Nephron (organoid): ENCODE results near the gene EXOC7.
A peak's percentile ranks its signal among the peaks of the same experiment; 100 is the strongest.

Experiments
- H3K27ac Mint-ChIP-seq, 3 experiments: 2 replicates each; pipeline ENCODE4 v1.8.0; 2020; ENCODE audit warnings: mixed read lengths in 3 of 3, mild to moderate bottlenecking in 2 of 3, moderate library complexity in 1 of 3
- H3K27me3 Mint-ChIP-seq: 2 replicates; pipeline ENCODE4 v1.8.0; 2021; ENCODE audit warnings: low read depth, mild to moderate bottlenecking, moderate library complexity, mixed read lengths
- H3K36me3 Mint-ChIP-seq: 2 replicates; pipeline ENCODE4 v1.8.0; 2020; ENCODE audit warnings: low read depth, mixed read lengths
- H3K4me1 Mint-ChIP-seq: 2 replicates; pipeline ENCODE4 v1.8.0; 2020; ENCODE audit warnings: mixed read lengths
- H3K4me3 Mint-ChIP-seq, 3 experiments: 2 replicates each; pipeline ENCODE4 v1.8.0; 2020; ENCODE audit warnings: mild to moderate bottlenecking in 3 of 3, mixed read lengths in 3 of 3, moderate library complexity in 2 of 3
- H3K9me3 Mint-ChIP-seq: 2 replicates; pipeline ENCODE4 v1.8.0; 2020; ENCODE audit warnings: mixed read lengths
- CTCF ChIP-seq, 3 experiments: fragments of 200-600 bp; sonication (generic); IDR thresholded peaks; one replicate each; pipeline ENCODE4 v1.5.0; 2021; ENCODE audit warnings: antibody characterized with exemption in 3 of 3; ENCODE audit not compliant: unreplicated experiment in 3 of 3

The EXOC7 gene

GRCh38 chr17:76083536-76084182 is 19.9 kb downstream of the EXOC7 start:
- Mint-ChIP-seq H3K27me3 (peaks cover 22% of the 10 kb centered on the region), H3K4me1 (peaks cover 27% of the 10 kb centered on the region), H3K36me3 (peaks cover 19% of the 10 kb centered on the region), H3K4me3 (no peak overlapping the region), H3K27ac (peak overlapping the region in 1 of 3 experiments; percentile 13), H3K9me3 (no peaks in the 10 kb centered on the region)
- TF ChIP-seq CTCF (IDR thresholded peaks at IDR 0.05; ENCODE audit: unreplicated experiment in 3 of 3): no peak

- peaks cover 32% of the 10 kb centered on the region for H3K4me1 Mint-ChIP-seq
- H3K27ac Mint-ChIP-seq: peak overlapping the region; percentile 12 to 80 (median 37)
- peaks cover 32% of the 10 kb centered on the region for H3K27me3 Mint-ChIP-seq
- no peaks in the 10 kb centered on the region for H3K9me3 Mint-ChIP-seq
- no peak for TF ChIP-seq CTCF (IDR thresholded peaks at IDR 0.05; ENCODE audit: unreplicated experiment in 3 of 3)
- no peak overlapping the region for H3K4me3 Mint-ChIP-seq
- H3K36me3 Mint-ChIP-seq: peaks cover 13% of the 10 kb centered on the region
These were observed 21.0 kb downstream of the EXOC7 start for GRCh38 chr17:76082326-76083251.

- Mint-ChIP-seq H3K36me3 (peaks cover 13% of the 10 kb centered on the region), H3K27ac (peak overlapping the region in 1 of 3 experiments; percentile 37), H3K27me3 (peaks cover 43% of the 10 kb centered on the region), H3K4me3 (no peak overlapping the region), H3K4me1 (peaks cover 40% of the 10 kb centered on the region), H3K9me3 (no peaks in the 10 kb centered on the region)
- TF ChIP-seq CTCF (IDR thresholded peaks at IDR 0.05; ENCODE audit: unreplicated experiment in 3 of 3): no peak
These were observed 22.0 kb downstream of the EXOC7 start for GRCh38 chr17:76081295-76082210.

DNA sequence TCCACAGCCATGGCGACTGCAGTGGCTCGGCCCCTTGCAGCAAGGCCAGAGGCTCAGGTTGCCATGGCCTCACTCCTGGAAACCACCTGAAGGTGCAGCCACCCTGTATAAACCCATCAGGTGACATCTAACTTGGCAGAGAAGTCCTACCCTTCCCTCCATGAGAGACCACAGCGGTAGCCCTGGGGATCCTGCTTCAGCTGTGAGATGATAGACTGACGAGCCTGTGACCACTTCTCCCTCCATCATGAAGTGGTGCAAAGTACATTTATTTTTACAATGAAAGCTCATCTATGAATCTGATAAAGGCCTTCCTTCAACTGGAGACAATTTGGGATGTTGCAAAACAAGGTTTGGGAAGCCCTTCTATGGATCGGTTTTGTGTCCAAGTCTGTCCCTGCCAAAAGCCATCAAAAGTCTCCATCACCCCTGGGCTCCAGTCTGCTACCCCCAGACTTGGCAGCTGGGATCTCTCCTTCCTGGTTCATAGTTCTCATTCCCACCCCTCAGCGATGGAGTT is 22.8 kb downstream of the EXOC7 start:
- Mint-ChIP-seq H3K4me1 (peaks cover 40% of the 10 kb centered on the region), H3K27ac (peak overlapping the region in 1 of 3 experiments; percentile 18), H3K36me3 (peaks cover 12% of the 10 kb centered on the region), H3K4me3 (no peak overlapping the region), H3K27me3 (peaks cover 50% of the 10 kb centered on the region), H3K9me3 (no peaks in the 10 kb centered on the region)
- TF ChIP-seq CTCF (IDR thresholded peaks at IDR 0.05; ENCODE audit: unreplicated experiment in 3 of 3): no peak

DNA sequence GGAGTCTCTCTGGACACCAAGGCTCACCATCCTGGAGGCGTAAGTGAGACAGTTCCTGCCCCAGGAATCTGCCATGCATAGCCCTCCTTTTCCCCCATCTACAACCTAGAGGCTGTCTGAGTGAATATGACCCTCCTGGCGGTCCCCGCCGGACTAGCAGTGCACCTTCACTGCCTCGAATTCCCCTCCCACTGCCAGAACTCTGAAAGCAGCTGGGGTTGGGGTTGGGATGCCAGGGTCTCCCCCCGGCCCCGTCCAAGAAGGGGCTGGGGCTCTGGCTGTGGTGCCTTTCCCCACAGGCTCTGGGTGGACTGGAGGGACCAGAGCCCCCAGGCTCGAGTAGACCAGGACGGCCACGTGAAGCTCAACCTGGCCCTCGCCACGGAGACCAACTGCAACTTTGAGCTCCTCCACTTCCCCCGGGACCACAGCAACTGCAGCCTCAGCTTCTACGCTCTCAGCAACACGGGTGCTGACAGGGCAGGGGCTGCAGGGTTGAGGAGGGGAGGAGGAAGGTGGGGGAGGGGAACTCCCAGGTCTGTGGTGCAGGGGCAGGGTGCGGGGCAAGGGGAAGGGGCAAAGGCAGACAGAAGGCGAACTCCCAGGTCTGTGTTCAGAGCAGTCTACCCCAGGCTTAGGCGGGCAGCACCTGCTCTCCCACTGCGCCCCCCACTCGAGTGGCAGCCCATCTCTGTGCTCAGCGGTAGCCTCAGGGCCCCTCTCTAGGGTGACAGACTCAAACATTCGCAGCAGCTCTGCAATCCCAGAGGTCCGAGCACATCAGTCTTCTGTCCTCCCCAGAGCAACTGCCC is 23.4 kb downstream of the EXOC7 start:
- H3K27me3 Mint-ChIP-seq: peaks cover 57% of the 10 kb centered on the region
- TF ChIP-seq CTCF (IDR thresholded peaks at IDR 0.05; ENCODE audit: unreplicated experiment in 3 of 3): peak in 1 of 3 experiments; percentile 16
- H3K4me3 Mint-ChIP-seq: peak overlapping the region in 1 of 3 experiments; percentile 11
- peaks cover 9% of the 10 kb centered on the region for H3K36me3 Mint-ChIP-seq
- H3K27ac Mint-ChIP-seq: no peak overlapping the region
- H3K4me1 Mint-ChIP-seq: peaks cover 44% of the 10 kb centered on the region
- no peaks in the 10 kb centered on the region for H3K9me3 Mint-ChIP-seq
